GM23338 (cell line): ENCODE measurements around the gene IARS2.

Experiments
- CREB1 ChIP-seq: fragments of 250-450 bp; sonication (Bioruptor Pico); IDR thresholded peaks from 2 replicates; pipeline ENCODE4 v1.5.0; 2020; ENCODE audit warnings: low read depth, mild to moderate bottlenecking, moderate library complexity
- EZH2 ChIP-seq: fragments of 200-600 bp; sonication (generic); IDR thresholded peaks from one replicate; pipeline ENCODE4 v1.8.0; 2017; ENCODE audit warnings: antibody characterized with exemption, mild to moderate bottlenecking, low read depth; ENCODE audit not compliant: unreplicated experiment
- EZH2phosphoT487 ChIP-seq: fragments of 200-600 bp; sonication (generic); IDR thresholded peaks from one replicate; pipeline ENCODE4 v1.8.1; 2018; ENCODE audit warnings: antibody characterized with exemption; ENCODE audit not compliant: unreplicated experiment
- JUNB ChIP-seq: IDR thresholded peaks from one replicate; pipeline ENCODE4 v1.6.1; 2016; ENCODE audit warnings: antibody characterized with exemption; ENCODE audit not compliant: unreplicated experiment
- POLR2AphosphoS5 ChIP-seq: IDR thresholded peaks from 2 replicates; pipeline ENCODE4 v1.6.1; 2016; ENCODE audit warnings: antibody characterized with exemption, low read depth
- ZNF114 ChIP-seq: fragments of 250-450 bp; sonication (Bioruptor Pico); IDR thresholded peaks from 2 replicates; pipeline ENCODE4 v1.5.0; 2020; ENCODE audit warnings: mild to moderate bottlenecking, moderate library complexity
- ZNF331 ChIP-seq: fragments of 250-450 bp; sonication (Bioruptor Pico); IDR thresholded peaks from 2 replicates; pipeline ENCODE4 v1.5.0; 2020; ENCODE audit warnings: low read depth, mild to moderate bottlenecking, moderate library complexity
- TF ChIP-seq, protein P1 (sequence below), 2 experiments: fragments of 200-600 bp in 1 of 2; sonication (generic) in 1 of 2; conservative IDR thresholded peaks; 2 replicates each; pipeline versions ENCODE4 v1.5.1 to v1.6.1; 2016 to 2017; ENCODE audit warnings: antibody characterized with exemption in 2 of 2, low read depth in 2 of 2, mild to moderate bottlenecking in 2 of 2, moderate library complexity in 1 of 2
- TF ChIP-seq, protein P2 (sequence below): IDR thresholded peaks from one replicate; pipeline ENCODE4 v1.6.1; 2018; ENCODE audit warnings: antibody characterized with exemption; ENCODE audit not compliant: unreplicated experiment

DNA sequence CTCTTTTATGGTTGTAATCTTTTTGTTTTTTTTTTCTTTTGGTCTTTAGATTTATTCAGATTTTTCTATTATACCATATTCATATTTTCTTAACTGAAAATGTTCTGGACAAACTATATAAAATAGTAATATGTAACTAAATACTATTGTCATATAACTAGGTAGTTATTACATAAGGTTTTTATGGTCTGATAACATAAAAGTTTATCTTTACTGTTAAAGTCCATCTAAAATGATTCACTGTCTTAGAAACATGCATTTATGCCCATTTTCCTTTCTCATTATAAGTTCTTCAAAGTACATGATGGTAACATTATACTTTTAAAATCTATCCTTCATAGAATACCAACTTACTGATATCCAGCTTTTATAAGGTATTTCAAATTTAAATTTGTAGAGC, 29.1 kb downstream of the IARS2 start:
- TF ChIP-seq, protein P1, sequence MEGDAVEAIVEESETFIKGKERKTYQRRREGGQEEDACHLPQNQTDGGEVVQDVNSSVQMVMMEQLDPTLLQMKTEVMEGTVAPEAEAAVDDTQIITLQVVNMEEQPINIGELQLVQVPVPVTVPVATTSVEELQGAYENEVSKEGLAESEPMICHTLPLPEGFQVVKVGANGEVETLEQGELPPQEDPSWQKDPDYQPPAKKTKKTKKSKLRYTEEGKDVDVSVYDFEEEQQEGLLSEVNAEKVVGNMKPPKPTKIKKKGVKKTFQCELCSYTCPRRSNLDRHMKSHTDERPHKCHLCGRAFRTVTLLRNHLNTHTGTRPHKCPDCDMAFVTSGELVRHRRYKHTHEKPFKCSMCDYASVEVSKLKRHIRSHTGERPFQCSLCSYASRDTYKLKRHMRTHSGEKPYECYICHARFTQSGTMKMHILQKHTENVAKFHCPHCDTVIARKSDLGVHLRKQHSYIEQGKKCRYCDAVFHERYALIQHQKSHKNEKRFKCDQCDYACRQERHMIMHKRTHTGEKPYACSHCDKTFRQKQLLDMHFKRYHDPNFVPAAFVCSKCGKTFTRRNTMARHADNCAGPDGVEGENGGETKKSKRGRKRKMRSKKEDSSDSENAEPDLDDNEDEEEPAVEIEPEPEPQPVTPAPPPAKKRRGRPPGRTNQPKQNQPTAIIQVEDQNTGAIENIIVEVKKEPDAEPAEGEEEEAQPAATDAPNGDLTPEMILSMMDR (conservative IDR thresholded peaks at IDR 0.05; ENCODE audit: low read depth in 2 of 2): no peak
- no peak for TF ChIP-seq CREB1 (CRISPR knock-in tag)
- no peak for TF ChIP-seq POLR2AphosphoS5
- TF ChIP-seq EZH2phosphoT487: no peak
- TF ChIP-seq, protein P2, sequence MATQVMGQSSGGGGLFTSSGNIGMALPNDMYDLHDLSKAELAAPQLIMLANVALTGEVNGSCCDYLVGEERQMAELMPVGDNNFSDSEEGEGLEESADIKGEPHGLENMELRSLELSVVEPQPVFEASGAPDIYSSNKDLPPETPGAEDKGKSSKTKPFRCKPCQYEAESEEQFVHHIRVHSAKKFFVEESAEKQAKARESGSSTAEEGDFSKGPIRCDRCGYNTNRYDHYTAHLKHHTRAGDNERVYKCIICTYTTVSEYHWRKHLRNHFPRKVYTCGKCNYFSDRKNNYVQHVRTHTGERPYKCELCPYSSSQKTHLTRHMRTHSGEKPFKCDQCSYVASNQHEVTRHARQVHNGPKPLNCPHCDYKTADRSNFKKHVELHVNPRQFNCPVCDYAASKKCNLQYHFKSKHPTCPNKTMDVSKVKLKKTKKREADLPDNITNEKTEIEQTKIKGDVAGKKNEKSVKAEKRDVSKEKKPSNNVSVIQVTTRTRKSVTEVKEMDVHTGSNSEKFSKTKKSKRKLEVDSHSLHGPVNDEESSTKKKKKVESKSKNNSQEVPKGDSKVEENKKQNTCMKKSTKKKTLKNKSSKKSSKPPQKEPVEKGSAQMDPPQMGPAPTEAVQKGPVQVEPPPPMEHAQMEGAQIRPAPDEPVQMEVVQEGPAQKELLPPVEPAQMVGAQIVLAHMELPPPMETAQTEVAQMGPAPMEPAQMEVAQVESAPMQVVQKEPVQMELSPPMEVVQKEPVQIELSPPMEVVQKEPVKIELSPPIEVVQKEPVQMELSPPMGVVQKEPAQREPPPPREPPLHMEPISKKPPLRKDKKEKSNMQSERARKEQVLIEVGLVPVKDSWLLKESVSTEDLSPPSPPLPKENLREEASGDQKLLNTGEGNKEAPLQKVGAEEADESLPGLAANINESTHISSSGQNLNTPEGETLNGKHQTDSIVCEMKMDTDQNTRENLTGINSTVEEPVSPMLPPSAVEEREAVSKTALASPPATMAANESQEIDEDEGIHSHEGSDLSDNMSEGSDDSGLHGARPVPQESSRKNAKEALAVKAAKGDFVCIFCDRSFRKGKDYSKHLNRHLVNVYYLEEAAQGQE: no peak
- no peak for TF ChIP-seq JUNB
- TF ChIP-seq EZH2: no peak
- TF ChIP-seq ZNF114 (CRISPR knock-in tag): no peak
- TF ChIP-seq ZNF331 (CRISPR knock-in tag): no peak
